HL-60 (cell line): ENCODE results near the gene P4HA1.

ENCODE experiments used
- DNase-seq, 2 experiments: peaks; one replicate each; pipeline ENCODE4 v3.0.0-alpha.2; 2010 to 2020; ENCODE audit warnings: low read depth in 1 of 2, low spot score in 1 of 2
- H3K27ac ChIP-seq: fragments of 250-450 bp; sonication (Bioruptor Pico); replicated peaks from 2 replicates; pipeline ENCODE4 v1.5.1; 2020; ENCODE audit warnings: mild to moderate bottlenecking, moderate library complexity
- H3K27me3 ChIP-seq: fragments of 250-450 bp; sonication (Bioruptor Pico); 2 replicates; pipeline ENCODE4 v1.5.1; 2021; ENCODE audit warnings: mild to moderate bottlenecking, moderate library complexity; ENCODE audit not compliant: insufficient read depth, poor library complexity, severe bottlenecking
- H3K4me3 ChIP-seq: replicated peaks from 2 replicates; pipeline ENCODE4 v1.5.1; 2011; ENCODE audit warnings: mild to moderate bottlenecking, control low read depth, low read length; ENCODE audit not compliant: insufficient read depth
- GABPA ChIP-seq: IDR thresholded peaks from 2 replicates; pipeline ENCODE4 v1.6.1; 2012; ENCODE audit warnings: low read depth
- POLR2AphosphoS5 ChIP-seq: IDR thresholded peaks from 2 replicates; pipeline ENCODE4 v1.6.1; 2012; ENCODE audit warnings: low read depth
- SPI1 ChIP-seq: IDR thresholded peaks from 2 replicates; pipeline ENCODE4 v1.6.1; 2012; ENCODE audit warnings: low read depth, mild to moderate bottlenecking, borderline replicate concordance
- TF ChIP-seq, protein P1 (sequence below): IDR thresholded peaks from 2 replicates; pipeline ENCODE4 v1.6.1; 2012; ENCODE audit warnings: low read depth; ENCODE audit not compliant: insufficient replicate concordance
- TF ChIP-seq, protein P2 (sequence below): IDR thresholded peaks from one replicate; pipeline ENCODE4 v1.5.1; 2011; ENCODE audit warnings: low read length, control low read depth, inconsistent platforms; ENCODE audit not compliant: insufficient read depth

P4HA1 gene

DNA sequence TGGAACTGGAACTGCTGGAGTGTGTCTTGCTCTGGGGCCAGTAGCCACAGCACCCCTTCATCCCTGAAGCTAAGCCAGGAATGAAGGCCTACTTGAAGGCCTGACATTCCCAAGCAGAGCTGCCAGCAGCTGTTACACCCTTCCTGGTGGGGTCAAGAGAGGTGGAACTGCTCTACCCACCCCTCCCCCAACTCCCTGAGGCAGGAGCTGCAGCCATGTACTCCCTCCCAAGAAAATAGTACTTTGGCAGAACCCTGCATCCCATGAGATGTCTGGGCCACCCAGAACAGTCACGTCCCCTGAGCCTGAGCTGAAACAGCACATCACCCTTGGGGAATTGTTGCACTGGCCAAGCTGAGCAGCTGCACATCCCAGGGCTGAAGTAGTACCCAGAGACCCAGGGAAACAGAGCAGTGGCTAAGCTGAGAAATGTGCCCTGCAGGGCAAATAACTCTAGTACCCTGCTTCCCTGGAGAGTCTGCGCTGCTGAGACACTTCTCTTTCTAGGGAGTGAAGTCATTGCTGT, 78.6 kb downstream of the P4HA1 start:
- TF ChIP-seq SPI1 (no peak), GABPA (no peak), POLR2AphosphoS5 (no peak)
- TF ChIP-seq, protein P1, sequence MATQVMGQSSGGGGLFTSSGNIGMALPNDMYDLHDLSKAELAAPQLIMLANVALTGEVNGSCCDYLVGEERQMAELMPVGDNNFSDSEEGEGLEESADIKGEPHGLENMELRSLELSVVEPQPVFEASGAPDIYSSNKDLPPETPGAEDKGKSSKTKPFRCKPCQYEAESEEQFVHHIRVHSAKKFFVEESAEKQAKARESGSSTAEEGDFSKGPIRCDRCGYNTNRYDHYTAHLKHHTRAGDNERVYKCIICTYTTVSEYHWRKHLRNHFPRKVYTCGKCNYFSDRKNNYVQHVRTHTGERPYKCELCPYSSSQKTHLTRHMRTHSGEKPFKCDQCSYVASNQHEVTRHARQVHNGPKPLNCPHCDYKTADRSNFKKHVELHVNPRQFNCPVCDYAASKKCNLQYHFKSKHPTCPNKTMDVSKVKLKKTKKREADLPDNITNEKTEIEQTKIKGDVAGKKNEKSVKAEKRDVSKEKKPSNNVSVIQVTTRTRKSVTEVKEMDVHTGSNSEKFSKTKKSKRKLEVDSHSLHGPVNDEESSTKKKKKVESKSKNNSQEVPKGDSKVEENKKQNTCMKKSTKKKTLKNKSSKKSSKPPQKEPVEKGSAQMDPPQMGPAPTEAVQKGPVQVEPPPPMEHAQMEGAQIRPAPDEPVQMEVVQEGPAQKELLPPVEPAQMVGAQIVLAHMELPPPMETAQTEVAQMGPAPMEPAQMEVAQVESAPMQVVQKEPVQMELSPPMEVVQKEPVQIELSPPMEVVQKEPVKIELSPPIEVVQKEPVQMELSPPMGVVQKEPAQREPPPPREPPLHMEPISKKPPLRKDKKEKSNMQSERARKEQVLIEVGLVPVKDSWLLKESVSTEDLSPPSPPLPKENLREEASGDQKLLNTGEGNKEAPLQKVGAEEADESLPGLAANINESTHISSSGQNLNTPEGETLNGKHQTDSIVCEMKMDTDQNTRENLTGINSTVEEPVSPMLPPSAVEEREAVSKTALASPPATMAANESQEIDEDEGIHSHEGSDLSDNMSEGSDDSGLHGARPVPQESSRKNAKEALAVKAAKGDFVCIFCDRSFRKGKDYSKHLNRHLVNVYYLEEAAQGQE: no peak
- TF ChIP-seq, protein P2, sequence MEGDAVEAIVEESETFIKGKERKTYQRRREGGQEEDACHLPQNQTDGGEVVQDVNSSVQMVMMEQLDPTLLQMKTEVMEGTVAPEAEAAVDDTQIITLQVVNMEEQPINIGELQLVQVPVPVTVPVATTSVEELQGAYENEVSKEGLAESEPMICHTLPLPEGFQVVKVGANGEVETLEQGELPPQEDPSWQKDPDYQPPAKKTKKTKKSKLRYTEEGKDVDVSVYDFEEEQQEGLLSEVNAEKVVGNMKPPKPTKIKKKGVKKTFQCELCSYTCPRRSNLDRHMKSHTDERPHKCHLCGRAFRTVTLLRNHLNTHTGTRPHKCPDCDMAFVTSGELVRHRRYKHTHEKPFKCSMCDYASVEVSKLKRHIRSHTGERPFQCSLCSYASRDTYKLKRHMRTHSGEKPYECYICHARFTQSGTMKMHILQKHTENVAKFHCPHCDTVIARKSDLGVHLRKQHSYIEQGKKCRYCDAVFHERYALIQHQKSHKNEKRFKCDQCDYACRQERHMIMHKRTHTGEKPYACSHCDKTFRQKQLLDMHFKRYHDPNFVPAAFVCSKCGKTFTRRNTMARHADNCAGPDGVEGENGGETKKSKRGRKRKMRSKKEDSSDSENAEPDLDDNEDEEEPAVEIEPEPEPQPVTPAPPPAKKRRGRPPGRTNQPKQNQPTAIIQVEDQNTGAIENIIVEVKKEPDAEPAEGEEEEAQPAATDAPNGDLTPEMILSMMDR: no peak
- Histone ChIP-seq H3K27me3 (no peaks in the 10 kb centered on the region), H3K4me3 (no peak overlapping the region), H3K27ac (no peak overlapping the region)
- no peak for DNase-seq

DNA sequence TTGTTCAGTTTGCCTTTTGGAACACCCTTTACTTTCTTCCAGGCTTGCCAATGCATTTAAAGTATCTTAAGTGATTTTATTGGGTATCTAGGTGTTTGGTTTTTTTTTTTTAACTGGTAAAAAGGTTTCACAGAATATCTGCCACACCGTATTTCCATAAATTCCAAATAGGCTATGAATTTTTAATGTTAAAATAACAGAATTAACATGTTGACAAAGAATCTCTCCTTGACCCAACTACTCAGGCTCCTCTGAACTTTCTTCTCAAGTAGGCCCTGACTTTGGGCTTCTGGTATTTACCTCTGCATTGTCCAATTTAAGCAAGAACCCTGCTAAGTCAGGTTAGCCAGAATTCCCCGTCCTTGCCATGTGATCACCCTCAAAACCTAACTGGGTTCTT, 80.9 kb downstream of the P4HA1 start:
- Histone ChIP-seq H3K4me3 (no peak overlapping the region), H3K27me3 (no peaks in the 10 kb centered on the region), H3K27ac (no peak overlapping the region)
- DNase-seq: no peak
- TF ChIP-seq, protein P2: no peak
- TF ChIP-seq, protein P1: no peak
- TF ChIP-seq POLR2AphosphoS5 (no peak), SPI1 (no peak), GABPA (no peak)

DNA sequence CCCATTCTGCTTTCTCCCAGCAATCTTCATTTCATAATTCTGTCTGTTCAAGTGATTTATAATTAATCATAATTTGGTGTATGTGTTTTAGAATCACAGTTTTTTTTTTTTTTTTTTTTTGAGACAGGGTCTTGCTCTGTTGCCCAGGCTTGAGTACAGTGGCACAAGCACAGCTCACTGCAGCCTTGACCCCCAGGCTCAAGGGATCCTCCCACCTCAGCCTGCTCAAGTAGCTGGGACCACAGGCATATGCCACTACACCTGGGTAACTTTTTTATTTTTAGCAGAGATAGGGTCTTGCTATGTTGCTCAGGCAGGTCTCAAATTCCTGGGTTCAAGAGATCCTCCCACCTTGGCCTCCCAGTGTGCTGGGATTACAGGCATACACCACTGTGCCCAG, 92.8 kb downstream of the P4HA1 start:
- no peaks in the 10 kb centered on the region for H3K27me3 ChIP-seq
- TF ChIP-seq SPI1 (no peak), GABPA (no peak), POLR2AphosphoS5 (no peak)
- TF ChIP-seq, protein P2: no peak
- TF ChIP-seq, protein P1: no peak
- no peak overlapping the region for H3K27ac ChIP-seq
- no peak for DNase-seq
- H3K4me3 ChIP-seq: no peak overlapping the region
